Measurements from ENCODE around the gene ABI3BP. TPM values are rescaled to one million over a fixed set of nuclear protein-coding genes. Genes with fewer than 3 reads are reported as not detected.

The ABI3BP gene
- total RNA-seq, 2 experiments from 2014 or later = not detected

- Mint-ChIP-seq H3K4me3 (no peak overlapping the region), H3K27me3 (no peaks in the 10 kb centered on the region), H3K9me3 (no peaks in the 10 kb centered on the region), H3K4me1 (ENCODE audit: low read depth) (no peaks in the 10 kb centered on the region), H3K36me3 (ENCODE audit: low read depth) (peaks cover 22% of the 10 kb centered on the region), H3K27ac (no peak overlapping the region)
- POLR2A ChIA-PET = no interaction called here
- CTCF ChIA-PET = no interaction called here
- no peak for TF ChIP-seq CTCF (IDR thresholded peaks at IDR 0.05)
- intact Hi-C loops (cut with micrococcal nuclease) = no loop called here
- no peak for DNase-seq
- no peak for ATAC-seq
These were observed 236.8 kb downstream of the ABI3BP start for GRCh38 chr3:100756441-100756840.

GRCh38 chr3:100754563-100755334 is 238.5 kb downstream of the ABI3BP start:
- no peaks in the 10 kb centered on the region for H3K27me3 Mint-ChIP-seq
- DNase-seq (no peak), ATAC-seq (no peak)
- H3K27ac Mint-ChIP-seq = no peak overlapping the region
- ChIA-PET CTCF (interaction anchor here (1.2 to 1.7 kb wide), 2 partner anchors 11 to 15 kb away, joined by 3 to 5 read pairs; no protein-coding TSS in a partner anchor), POLR2A (interaction anchor here (0.7 to 0.8 kb wide), 2 partner anchors 12 to 44 kb away, joined by 3 read pairs; no protein-coding TSS in a partner anchor)
- intact Hi-C loops (cut with micrococcal nuclease) = no loop called here
- TF ChIP-seq CTCF (IDR thresholded peaks at IDR 0.05) = no peak
- H3K4me3 Mint-ChIP-seq = no peak overlapping the region
- peaks cover 30% of the 10 kb centered on the region for H3K36me3 Mint-ChIP-seq (ENCODE audit: low read depth)
- no peaks in the 10 kb centered on the region for H3K4me1 Mint-ChIP-seq (ENCODE audit: low read depth)
- H3K9me3 Mint-ChIP-seq = no peaks in the 10 kb centered on the region

GRCh38 chr3:100753846-100754245 is 239.4 kb downstream of the ABI3BP start:
- DNase-seq (no peak), ATAC-seq (no peak)
- intact Hi-C loops (cut with micrococcal nuclease) = no loop called here
- H3K36me3 Mint-ChIP-seq (ENCODE audit: low read depth) = peaks cover 33% of the 10 kb centered on the region
- H3K9me3 Mint-ChIP-seq = no peaks in the 10 kb centered on the region
- H3K27ac Mint-ChIP-seq = no peak overlapping the region
- H3K4me3 Mint-ChIP-seq = no peak overlapping the region
- ChIA-PET CTCF (interaction anchor here (1.2 to 1.7 kb wide), 2 partner anchors 10 to 16 kb away, joined by 3 to 5 read pairs; no protein-coding TSS in a partner anchor), POLR2A (no interaction called here)
- no peak for TF ChIP-seq CTCF (IDR thresholded peaks at IDR 0.05)
- no peaks in the 10 kb centered on the region for H3K4me1 Mint-ChIP-seq (ENCODE audit: low read depth)
- no peaks in the 10 kb centered on the region for H3K27me3 Mint-ChIP-seq

DNA sequence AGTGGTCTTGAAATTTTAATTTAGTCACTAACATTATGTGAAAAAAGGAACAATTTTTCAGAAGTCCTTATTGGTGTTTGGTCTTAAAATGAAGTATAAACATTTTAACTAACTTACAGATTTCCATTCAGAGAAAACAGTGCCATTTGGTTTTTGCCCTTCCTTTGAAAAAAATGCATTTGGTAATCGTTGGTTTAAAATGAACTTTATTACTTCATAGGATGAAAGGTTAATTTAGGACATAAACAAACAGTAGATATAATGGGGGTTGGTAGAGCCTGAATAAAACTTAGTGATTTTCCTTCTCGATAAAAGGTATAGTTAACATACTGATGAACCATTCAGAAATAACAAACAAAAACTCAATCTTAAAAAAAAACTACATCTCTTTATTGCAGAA is 244.3 kb downstream of the ABI3BP start:
- no peaks in the 10 kb centered on the region for H3K27me3 Mint-ChIP-seq
- DNase-seq = no peak
- ChIA-PET POLR2A (no interaction called here), CTCF (interaction anchor here (1.1 kb wide), 1 partner anchor 22 kb away, joined by 3 read pairs; no protein-coding TSS in a partner anchor)
- TF ChIP-seq CTCF (IDR thresholded peaks at IDR 0.05) = no peak
- peaks cover 46% of the 10 kb centered on the region for H3K36me3 Mint-ChIP-seq (ENCODE audit: low read depth)
- intact Hi-C loops (cut with micrococcal nuclease) = no loop called here
- ATAC-seq = no peak
- H3K9me3 Mint-ChIP-seq = no peaks in the 10 kb centered on the region
- H3K27ac Mint-ChIP-seq = no peak overlapping the region
- no peak overlapping the region for H3K4me3 Mint-ChIP-seq
- H3K4me1 Mint-ChIP-seq (ENCODE audit: low read depth) = no peaks in the 10 kb centered on the region

GRCh38 chr3:100748220-100748619 is 245.0 kb downstream of the ABI3BP start:
- H3K27me3 Mint-ChIP-seq = no peaks in the 10 kb centered on the region

More at GRCh38 chr3:100748220-100748619, 245.0 kb downstream of the ABI3BP start:
- Mint-ChIP-seq H3K9me3 (no peaks in the 10 kb centered on the region), H3K27ac (no peak overlapping the region), H3K4me1 (ENCODE audit: low read depth) (no peaks in the 10 kb centered on the region), H3K4me3 (no peak overlapping the region), H3K36me3 (ENCODE audit: low read depth) (peaks cover 41% of the 10 kb centered on the region)
- intact Hi-C loops (cut with micrococcal nuclease) = no loop called here
- DNase-seq (no peak), ATAC-seq (no peak)
- POLR2A ChIA-PET = no interaction called here
- CTCF ChIA-PET = interaction anchor here (1.4 kb wide), 1 partner anchor 42 kb away, joined by 3 read pairs; no protein-coding TSS in a partner anchor
- no peak for TF ChIP-seq CTCF (IDR thresholded peaks at IDR 0.05)
